Coronary artery (tissue), 2 donors: ENCODE measurements around the gene XCL1.
"Not testable (repeated sequence)": the region's sequence is repeated elsewhere in the genome, so short reads cannot be mapped to it uniquely, and the experiment has no call there.

Experiments
- DNase-seq: peaks from one replicate; pipeline ENCODE4 v3.0.0-alpha.2; 2017; ENCODE audit warnings: low spot score
- H3K27ac ChIP-seq, 2 donors: fragments of 200-600 bp; sonication (generic); one replicate each; pipeline ENCODE4 v1.5.1; 2016 to 2019
- H3K4me3 ChIP-seq: fragments of 200-600 bp; sonication (generic); 2 replicates; pipeline ENCODE4 v1.5.1; 2016; ENCODE audit warnings: mild to moderate bottlenecking, moderate library complexity
- TF ChIP-seq, protein P1 (sequence below): fragments of 200-600 bp; sonication (generic); IDR thresholded peaks from one replicate; pipeline ENCODE4 v1.5.1; 2019; ENCODE audit warnings: antibody characterized with exemption

Gene XCL1

DNA sequence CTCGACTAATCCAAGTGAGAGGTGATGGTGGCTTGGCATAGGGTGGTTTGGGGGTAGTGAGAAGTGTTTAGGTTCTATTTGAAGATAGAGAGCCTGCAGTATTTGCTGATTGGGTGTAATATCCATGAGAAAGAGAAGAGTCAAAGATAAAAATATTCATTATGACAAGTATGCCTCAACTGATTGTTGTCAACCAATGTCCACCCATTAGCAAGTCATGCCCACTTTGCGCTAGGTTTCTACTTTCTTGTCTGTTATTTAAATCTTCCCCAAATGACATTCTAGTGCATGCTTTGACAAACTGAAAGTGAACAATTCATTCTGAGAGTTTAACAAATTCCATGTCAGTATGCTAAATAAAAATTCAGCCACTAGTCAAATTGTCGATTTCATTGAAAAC lies 3.8 kb upstream of the XCL1 start:
- no peak for DNase-seq
- TF ChIP-seq, protein P1, sequence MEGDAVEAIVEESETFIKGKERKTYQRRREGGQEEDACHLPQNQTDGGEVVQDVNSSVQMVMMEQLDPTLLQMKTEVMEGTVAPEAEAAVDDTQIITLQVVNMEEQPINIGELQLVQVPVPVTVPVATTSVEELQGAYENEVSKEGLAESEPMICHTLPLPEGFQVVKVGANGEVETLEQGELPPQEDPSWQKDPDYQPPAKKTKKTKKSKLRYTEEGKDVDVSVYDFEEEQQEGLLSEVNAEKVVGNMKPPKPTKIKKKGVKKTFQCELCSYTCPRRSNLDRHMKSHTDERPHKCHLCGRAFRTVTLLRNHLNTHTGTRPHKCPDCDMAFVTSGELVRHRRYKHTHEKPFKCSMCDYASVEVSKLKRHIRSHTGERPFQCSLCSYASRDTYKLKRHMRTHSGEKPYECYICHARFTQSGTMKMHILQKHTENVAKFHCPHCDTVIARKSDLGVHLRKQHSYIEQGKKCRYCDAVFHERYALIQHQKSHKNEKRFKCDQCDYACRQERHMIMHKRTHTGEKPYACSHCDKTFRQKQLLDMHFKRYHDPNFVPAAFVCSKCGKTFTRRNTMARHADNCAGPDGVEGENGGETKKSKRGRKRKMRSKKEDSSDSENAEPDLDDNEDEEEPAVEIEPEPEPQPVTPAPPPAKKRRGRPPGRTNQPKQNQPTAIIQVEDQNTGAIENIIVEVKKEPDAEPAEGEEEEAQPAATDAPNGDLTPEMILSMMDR: no peak
- H3K27ac ChIP-seq: no peak overlapping the region
- H3K4me3 ChIP-seq: no peak overlapping the region

DNA sequence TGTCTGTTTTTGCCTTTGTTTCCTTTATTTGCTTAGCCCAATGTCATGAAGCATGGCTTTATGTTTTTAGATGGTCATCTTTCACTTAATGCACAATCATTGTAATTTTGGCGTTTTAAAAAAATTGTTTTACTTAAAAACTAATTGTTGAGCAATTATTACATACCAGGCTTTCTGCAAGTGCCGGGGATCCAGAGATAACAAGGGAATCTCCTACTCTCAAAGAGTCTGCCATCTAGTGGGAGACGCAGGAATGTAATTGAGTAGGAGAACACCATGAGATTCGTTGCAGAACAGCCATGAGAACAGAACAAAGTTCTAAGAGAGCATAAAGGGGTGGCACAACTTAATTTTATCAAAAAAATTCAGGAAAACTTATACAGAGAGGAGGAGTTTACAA lies 2.2 kb upstream of the XCL1 start:
- not testable (repeated sequence) for H3K27ac ChIP-seq, H3K4me3 ChIP-seq, DNase-seq

DNA sequence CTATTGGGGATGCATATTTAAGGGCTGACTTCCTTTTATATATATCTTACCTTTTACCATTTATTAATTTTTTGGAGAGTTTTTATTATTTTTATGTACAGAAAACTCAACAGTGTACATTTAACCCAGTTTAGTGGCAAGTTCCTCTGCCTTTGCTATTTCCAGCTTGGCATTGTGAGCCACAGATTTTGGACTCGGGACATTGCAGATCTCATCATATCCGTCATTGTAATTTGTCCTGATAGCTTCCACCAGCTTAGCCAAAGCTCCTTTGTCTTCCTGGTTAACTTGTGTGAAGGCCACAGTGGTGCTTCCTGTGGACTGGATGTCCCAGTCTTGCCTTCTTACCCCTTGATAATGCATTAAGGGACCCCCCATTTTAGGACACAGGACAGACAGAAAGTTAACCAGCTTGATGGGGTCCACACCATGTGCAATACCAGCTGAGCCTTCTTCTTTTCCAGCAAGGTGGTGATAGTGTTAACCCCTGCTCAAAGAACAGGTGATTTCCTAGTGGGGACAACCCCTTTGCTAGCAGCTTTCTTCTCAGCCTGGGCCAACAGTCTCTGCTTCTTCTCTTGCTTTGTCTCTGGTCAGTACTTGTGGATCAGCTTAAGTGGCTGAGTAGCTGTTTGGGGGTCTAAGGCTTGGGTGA lies 2.3 kb downstream of the XCL1 start:
- not testable (repeated sequence) for H3K4me3 ChIP-seq, H3K27ac ChIP-seq, DNase-seq

DNA sequence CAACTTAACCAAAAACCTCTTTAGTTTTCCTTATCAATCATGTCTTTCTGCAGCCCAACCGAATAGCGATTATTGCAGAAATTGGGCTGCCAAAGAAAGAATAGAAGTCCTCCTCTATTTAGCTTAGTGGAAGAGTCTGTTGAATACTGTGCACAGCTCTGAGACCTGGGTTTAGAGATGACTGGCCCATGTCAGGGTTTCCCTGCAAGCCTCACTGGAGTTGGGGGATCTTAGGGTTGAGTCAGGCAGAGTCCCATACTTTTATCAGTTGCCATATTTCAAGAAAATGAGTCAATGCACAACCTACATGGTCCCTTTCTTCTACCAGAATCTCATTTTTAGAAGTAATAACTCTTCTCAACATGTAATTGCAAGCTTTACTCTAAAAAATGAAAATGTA lies 3.9 kb downstream of the XCL1 start:
- H3K27ac ChIP-seq, H3K4me3 ChIP-seq, DNase-seq: not testable (repeated sequence)

DNA sequence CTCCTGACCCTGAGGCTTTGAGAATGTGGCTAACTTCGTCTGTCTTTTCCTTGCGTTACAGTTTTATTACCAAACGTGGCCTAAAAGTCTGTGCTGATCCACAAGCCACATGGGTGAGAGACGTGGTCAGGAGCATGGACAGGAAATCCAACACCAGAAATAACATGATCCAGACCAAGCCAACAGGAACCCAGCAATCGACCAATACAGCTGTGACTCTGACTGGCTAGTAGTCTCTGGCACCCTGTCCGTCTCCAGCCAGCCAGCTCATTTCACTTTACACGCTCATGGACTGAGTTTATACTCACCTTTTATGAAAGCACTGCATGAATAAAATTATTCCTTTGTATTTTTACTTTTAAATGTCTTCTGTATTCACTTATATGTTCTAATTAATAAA lies 4.6 kb downstream of the XCL1 start:
- DNase-seq, H3K4me3 ChIP-seq, H3K27ac ChIP-seq: not testable (repeated sequence)

DNA sequence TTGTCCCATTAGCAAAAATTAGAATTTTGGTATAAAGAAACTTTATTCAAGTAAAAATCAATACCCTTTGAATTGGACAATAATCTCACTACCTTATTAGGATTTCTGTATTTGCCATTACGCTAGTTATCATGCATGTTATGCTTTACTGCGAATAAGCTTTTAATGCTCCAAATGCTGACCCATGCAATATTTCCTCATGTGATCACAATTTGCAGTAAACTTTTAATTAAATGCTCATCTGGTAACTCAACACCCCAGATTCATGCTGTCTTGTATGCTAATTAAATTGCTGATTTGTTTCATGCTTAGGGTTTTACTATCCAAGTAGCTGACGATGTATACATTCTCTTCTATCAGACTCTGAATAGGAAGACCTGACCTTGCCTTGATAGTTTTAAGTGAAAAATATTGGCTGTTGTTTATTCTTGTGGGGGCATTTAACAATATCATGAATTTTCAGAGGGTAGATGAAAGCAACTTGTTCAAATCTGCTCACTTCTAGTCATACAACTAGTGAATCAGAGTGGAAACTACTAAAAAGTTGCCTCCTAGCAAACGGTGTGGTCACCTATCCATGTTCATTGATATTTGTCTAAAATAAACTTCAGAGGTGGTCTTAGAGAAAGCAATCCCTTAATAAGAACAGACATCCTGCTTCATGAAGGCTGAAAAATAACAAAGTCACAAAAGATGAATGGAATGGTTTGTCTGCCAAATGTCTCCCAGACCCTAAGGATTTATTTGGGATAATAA lies 5.6 kb downstream of the XCL1 start:
- Histone ChIP-seq H3K4me3 (no peak overlapping the region), H3K27ac (no peak overlapping the region)
- DNase-seq: no peak
- TF ChIP-seq, protein P1: no peak

DNA sequence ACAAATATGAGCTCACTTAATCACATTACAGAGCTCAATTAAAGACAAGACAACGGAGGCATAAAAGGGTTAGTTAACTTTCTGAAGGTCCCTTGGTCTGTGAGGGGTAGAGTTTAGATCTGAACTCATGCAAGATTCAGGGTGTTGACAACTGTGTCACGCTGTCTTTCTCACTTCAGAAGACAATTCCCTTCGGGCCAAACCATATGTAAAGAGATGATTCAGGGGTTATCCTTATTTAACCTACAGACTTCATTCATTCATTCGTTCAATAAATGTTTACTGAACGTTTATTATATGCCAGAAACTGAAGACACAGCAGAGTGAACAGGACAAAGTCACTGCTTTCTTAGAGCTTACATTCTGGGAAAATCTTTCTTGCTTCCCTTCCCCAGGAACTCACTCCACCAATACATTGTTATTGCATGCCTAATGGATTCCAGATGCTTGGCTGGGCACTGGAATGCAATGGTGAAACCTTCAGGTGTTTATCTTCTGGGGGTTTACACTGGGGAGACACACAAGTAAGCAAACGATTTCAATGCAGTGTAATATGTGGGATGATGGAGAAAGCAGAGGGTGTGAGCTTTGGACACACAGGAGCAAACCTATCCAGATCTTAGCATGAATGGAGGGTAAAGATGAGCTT lies 6.4 kb downstream of the XCL1 start:
- DNase-seq: no peak
- Histone ChIP-seq H3K27ac (no peak overlapping the region), H3K4me3 (no peak overlapping the region)
- TF ChIP-seq, protein P1: no peak

DNA sequence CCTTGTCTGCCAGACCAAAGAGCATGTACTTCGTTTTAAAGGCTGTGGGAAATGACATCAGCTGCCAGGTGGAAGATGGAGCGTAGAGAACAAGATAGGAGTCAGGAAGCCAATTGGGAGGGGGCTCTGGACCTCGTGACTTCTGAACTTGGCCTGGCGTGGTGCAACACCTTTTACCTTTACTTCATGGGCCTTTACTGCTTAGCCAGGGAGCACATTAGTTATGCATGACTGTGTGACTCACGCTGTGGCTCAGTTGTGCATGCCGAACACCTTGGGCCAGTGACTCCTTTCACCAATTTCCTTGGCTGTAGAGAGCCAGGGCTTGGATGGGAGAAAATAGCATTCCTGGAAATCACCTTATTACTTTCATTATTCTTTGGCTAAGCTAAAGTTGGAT lies 7.2 kb downstream of the XCL1 start:
- DNase-seq: no peak
- Histone ChIP-seq H3K27ac (no peak overlapping the region), H3K4me3 (no peak overlapping the region)
- TF ChIP-seq, protein P1: no peak

DNA sequence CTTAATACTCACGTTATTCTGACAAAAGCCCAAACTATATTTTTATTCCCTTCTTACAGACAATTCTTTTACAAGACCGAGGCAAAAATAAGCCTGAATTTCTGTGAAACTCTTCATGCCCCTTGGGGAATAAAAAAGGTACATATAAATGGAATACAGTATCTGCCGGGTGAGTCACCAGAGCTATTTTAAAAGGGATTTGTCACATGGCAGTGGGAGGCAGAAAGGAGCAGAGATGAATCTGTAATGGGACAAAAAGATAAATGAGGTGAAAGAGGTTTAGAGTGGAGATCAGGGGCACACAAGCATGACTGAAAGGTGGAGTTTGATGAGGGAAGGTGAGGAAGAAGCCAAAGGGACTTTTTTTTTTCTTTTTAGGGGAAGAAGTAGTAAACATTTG lies 8.8 kb downstream of the XCL1 start:
- H3K4me3 ChIP-seq: no peak overlapping the region
- no peak overlapping the region for H3K27ac ChIP-seq
- DNase-seq: no peak
- TF ChIP-seq, protein P1: no peak
